GM21526 (cell line): ENCODE measurements around the gene DOK1.

Experiments
- ATAC-seq: cut with Tn5 transposase; IDR thresholded peaks from one replicate; pipeline ENCODE4 v1.9.1; 2021; ENCODE audit warnings: moderate library complexity; ENCODE audit not compliant: unreplicated experiment, low FRiP score

DOK1 gene

DNA sequence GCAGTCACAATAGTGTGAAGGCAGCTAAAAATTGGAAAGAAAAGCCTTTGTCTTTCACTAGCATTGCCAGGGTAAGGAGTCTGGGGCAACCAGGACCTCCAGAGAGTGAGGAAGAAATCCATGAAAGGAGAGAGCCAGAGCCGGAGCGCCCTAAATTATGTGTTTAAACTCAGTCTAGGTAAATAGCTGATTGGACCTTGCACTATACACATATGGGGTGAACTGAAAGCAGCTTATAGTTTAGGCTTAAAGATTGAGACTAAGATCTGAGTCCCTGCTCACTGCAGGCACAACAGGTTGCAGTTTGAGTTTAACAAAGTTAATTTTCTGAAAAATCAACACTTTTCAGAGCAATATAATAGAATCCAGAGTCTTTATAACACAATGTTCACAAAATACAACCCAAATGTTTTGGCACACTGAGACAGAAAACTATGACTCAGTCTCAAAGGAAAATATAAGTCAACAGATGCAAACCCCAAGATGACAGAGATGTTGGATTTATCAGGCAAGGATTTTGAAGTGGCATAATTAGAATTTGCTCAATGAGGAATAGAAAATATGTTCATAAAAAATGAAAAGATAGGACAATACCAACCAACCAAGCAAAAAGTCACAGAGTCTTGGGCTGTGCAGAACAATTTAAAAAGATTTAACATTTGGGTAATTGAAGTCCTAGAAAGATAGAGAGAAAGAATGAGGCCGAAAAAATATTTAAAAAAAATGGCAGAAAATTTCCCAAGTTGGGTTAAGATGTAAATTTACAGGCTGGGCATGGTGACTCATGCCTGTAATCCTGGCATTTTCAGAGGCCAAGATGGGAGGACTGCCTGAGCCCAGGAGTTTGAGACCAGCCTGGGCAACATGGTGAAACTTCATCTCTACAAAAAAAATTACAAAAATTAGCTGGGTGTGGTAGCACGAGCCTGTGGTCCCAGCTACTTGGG lies 39.6 kb downstream of the DOK1 start:
- no peak for ATAC-seq

GRCh38 chr2:74596584-74596983 lies 42.1 kb downstream of the DOK1 start:
- no peak for ATAC-seq

DNA sequence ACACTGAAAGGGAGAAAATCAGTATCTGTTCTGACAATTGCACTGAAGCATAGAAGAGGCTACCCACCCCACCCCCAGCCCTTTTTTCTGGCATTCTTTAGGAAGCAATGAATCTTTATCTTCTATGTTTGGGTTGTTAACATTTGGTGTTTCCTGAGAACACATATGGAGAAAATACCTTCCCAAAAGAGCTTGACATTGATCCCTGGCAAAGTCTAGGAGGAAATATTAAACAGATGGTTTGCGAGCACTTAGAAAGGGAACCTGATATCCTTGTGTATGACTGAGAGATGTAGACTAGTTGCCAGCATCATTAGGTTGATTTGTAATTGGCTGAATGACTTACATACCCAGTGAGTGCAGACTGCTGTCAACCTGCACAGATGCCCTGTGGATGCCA lies 42.9 kb downstream of the DOK1 start:
- ATAC-seq = no peak

GRCh38 chr2:74599676-74600075 lies 45.2 kb downstream of the DOK1 start:
- no peak for ATAC-seq

DNA sequence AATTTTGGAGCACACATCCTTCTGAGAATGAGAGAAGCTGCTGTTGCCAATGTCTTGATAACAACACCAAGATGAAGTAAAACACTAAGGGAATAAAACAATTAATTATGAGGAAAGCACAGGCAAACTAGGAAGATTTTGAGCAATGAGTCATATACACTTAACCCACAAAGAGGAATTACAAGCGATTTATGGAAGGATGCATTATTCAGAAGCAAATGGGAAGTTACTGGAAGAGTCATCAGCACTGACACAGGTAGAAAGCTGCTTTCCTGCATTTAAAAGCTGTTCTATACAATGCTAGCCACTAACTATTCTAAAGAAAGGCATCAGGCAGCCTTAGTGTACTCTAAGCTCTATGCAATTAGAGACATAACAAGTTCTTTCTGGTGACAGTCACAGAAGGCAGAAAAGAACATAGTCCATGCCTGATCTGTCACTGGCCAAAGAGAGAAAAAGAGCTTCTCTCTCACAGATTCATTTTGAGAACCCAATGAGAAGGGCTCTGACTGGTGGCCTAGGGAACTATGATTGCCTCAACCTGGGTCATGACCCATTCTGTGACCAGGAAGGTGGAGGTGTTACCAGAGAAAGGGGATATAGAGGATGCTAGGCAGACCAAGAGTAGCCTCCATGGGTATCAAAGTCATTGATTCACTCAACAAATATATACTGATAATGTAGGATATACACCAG lies 48.2 kb downstream of the DOK1 start:
- no peak for ATAC-seq

DNA sequence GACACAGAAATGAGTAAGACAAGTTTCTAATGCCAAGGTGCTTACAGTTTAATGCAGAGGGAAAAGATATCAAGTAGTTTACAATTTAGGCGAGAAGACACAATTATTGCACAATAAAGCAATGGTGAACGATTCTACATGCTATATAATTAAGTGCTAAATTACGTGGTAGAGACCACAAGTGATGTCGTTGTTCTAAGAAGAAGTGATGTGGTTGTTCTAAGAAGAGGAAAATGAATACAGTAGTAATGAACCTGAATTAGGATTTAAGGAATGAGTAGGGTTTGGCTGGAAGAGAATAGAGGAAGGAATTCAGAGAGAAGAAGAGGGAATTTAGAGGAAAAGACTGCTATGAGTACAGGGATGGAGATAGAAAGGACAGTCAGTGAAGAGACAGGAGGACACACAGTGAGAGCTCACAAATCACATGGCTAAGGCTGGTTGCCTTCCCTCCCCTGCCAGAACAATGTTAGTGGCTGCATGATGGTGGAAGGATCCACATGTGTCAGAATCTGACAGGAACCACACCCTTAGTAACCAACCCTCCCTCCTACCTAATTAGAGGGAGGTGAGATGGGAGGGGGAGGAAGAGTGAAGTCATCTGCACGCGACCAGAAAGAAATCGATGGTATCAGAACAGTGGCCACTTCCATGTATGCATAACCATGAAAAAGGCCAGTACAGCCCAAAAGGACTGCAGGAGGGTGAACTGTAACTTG lies 48.9 kb downstream of the DOK1 start:
- no peak for ATAC-seq

DNA sequence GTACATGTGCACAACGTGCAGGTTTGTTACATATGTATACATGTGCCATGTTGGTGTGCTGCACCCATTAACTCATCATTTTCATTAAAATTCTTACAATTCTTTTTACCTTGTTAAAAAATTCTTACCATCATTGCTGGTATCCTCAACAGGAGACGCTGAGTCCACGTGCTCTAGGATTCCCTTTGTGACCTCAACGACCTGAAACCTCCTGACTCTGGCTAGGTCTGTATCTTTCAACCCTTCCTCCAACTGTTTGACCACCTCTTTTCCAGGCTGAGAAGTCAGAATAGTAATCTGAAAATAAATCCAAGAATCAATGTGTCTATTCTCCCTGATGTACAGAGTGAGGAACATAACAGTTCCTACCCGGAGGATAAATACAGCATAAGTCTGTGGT lies 52.4 kb downstream of the DOK1 start:
- no peak for ATAC-seq
